Stomach (tissue), 4 donors: ENCODE measurements around the gene PTPRM.

Experiments used
- POLR2A ChIP-seq, 4 donors: fragments of 450-650 bp; IDR thresholded peaks; one replicate each; pipeline ENCODE4 v1.6.1; 2016; ENCODE audit warnings: antibody characterized with exemption in 4 of 4, control low read depth in 2 of 4, mild to moderate bottlenecking in 1 of 4, moderate library complexity in 1 of 4
- POLR2AphosphoS5 ChIP-seq, 3 donors: sonication (generic); formaldehyde crosslinking; IDR thresholded peaks; one replicate each; pipeline ENCODE4 v1.6.1; 2016; ENCODE audit warnings: antibody characterized with exemption in 3 of 3
- TF ChIP-seq, protein P1 (sequence below), 7 experiments: fragments of 450-650 bp in 4 of 7; fragments of 200-600 bp in 3 of 7; sonication (generic) in 3 of 7; IDR thresholded peaks; one replicate each; pipeline ENCODE4 v1.5.1; 2016 to 2019; ENCODE audit warnings: antibody characterized with exemption in 7 of 7, control low read depth in 2 of 7, mild to moderate bottlenecking in 1 of 7

DNA sequence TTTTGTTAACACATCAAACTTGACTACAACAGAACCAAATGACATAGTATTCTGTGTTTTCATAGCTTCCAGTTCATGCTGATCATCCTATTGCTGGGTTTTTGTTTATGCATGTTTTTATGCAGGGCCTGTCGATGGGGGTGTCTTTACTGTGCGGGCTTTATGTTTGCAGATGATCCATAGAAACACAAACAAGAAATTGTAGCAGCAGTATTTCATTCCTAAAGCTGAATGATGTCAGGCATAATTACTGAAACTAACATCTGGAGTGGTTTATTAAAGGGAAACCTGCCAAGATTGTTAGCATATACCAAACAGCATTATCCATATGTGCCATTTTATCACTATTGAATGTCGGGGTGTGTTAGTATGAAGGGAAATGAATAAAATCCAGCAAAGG is 129.7 kb downstream of the PTPRM start:
- TF ChIP-seq, protein P1, sequence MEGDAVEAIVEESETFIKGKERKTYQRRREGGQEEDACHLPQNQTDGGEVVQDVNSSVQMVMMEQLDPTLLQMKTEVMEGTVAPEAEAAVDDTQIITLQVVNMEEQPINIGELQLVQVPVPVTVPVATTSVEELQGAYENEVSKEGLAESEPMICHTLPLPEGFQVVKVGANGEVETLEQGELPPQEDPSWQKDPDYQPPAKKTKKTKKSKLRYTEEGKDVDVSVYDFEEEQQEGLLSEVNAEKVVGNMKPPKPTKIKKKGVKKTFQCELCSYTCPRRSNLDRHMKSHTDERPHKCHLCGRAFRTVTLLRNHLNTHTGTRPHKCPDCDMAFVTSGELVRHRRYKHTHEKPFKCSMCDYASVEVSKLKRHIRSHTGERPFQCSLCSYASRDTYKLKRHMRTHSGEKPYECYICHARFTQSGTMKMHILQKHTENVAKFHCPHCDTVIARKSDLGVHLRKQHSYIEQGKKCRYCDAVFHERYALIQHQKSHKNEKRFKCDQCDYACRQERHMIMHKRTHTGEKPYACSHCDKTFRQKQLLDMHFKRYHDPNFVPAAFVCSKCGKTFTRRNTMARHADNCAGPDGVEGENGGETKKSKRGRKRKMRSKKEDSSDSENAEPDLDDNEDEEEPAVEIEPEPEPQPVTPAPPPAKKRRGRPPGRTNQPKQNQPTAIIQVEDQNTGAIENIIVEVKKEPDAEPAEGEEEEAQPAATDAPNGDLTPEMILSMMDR (IDR thresholded peaks at IDR 0.05), result no peak
- no peak for TF ChIP-seq POLR2AphosphoS5 (IDR thresholded peaks at IDR 0.05)
- no peak for TF ChIP-seq POLR2A (IDR thresholded peaks at IDR 0.05)
